Measurements from ENCODE around the gene SPOPL. TPM values are rescaled to one million over a fixed set of nuclear protein-coding genes. Genes with fewer than 3 reads are reported as not detected.

Gene SPOPL
- total RNA-seq, 1 experiment from 2014 or later: 31.6 TPM

DNA sequence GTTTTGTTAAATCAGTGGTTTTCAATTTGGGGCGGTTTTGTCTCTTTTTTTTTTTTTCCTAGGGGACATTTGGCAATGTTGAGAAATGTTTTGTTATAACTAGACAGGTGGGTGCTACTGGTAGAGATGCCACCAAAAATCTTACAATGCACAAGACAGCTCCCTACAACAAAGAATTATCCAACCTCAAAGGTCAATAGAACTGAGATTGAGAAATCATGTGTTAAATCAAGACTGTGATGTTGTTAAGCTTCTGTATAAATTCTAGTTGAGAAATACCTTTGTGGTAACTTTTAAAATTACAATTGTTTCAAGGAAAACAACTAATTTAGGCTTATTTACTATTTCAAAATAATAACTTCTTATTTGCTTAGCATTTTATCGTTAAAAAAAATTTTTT, 9.4 kb upstream of the SPOPL start:
- POLR2A ChIA-PET: no interaction called here
- Mint-ChIP-seq H3K36me3 (ENCODE audit: insufficient read depth, unreplicated experiment) (peaks cover 14% of the 10 kb centered on the region), H3K4me3 (ENCODE audit: unreplicated experiment) (no peak overlapping the region), H3K4me1 (ENCODE audit: low read depth, unreplicated experiment) (peaks cover 39% of the 10 kb centered on the region), H3K27ac (ENCODE audit: unreplicated experiment) (no peak overlapping the region), H3K27me3 (ENCODE audit: insufficient read depth, unreplicated experiment) (no peaks in the 10 kb centered on the region), H3K9me3 (ENCODE audit: unreplicated experiment) (no peaks in the 10 kb centered on the region)
- Histone ChIP-seq H3K36me3 (ENCODE audit: control insufficient read depth, insufficient read depth, low read length) (no peaks in the 10 kb centered on the region), H3K27me3 (replicated peaks; ENCODE audit: control insufficient read depth, insufficient read depth, low read length) (no peaks in the 10 kb centered on the region), H3K9me3 (no peaks in the 10 kb centered on the region), H3K4me1 (peaks cover 70% of the 10 kb centered on the region), H3K4me3 (ENCODE audit: low read depth, low read length) (no peak overlapping the region)
- no peak for DNase-seq
- intact Hi-C loops (cut with micrococcal nuclease; ENCODE audit: unreplicated experiment): loop anchor here (5.0 to 10.0 kb wide), 3 partner anchors 70 to 577 kb away; no protein-coding TSS in a partner anchor
- no peak for TF ChIP-seq CTCF (IDR thresholded peaks at IDR 0.05; ENCODE audit: insufficient read depth in 1 of 2, low read depth in 1 of 2, low read length in 1 of 2, severe bottlenecking in 1 of 2, unreplicated experiment in 1 of 2)
- CTCF ChIA-PET: interaction anchor here (0.9 kb wide), 1 partner anchor 9 kb away, joined by 4 read pairs; no protein-coding TSS in a partner anchor
- no TSS peak for BruUV-seq (replicated peaks)

DNA sequence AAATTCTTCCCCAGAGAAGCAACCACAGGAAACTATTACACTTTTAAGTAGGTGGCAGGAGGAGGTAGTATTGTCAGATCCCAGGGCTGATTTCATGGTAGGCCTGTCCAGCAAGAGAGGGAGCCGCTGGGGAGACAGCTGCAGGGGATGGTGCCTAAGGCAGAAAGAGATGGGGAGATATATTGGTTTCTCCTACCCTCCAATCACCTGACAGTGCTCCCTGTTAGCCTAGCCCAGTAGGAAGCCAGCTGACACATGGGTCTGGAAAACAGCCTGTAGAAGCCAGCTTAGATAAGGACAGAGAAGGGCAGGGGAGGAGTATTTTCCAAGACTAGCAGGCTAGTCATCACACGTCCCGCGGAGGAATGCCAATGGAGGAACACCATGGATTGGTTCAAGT, 8.2 kb upstream of the SPOPL start:
- Histone ChIP-seq H3K9me3 (no peaks in the 10 kb centered on the region), H3K27me3 (replicated peaks; ENCODE audit: control insufficient read depth, insufficient read depth, low read length) (no peaks in the 10 kb centered on the region), H3K4me3 (ENCODE audit: low read depth, low read length) (no peak overlapping the region), H3K36me3 (ENCODE audit: control insufficient read depth, insufficient read depth, low read length) (no peaks in the 10 kb centered on the region), H3K4me1 (peaks cover 70% of the 10 kb centered on the region)
- peak in 1 of 2 experiments; percentile 74 for DNase-seq
- intact Hi-C loops (cut with micrococcal nuclease; ENCODE audit: unreplicated experiment): loop anchor here (5.0 to 10.0 kb wide), 3 partner anchors 71 to 579 kb away; no protein-coding TSS in a partner anchor
- H3K36me3 Mint-ChIP-seq (ENCODE audit: insufficient read depth, unreplicated experiment): peaks cover 14% of the 10 kb centered on the region
- peak overlapping the region; percentile 76 for H3K27ac Mint-ChIP-seq (ENCODE audit: unreplicated experiment)
- POLR2A ChIA-PET: no interaction called here
- H3K4me3 Mint-ChIP-seq (ENCODE audit: unreplicated experiment): no peak overlapping the region
- no peaks in the 10 kb centered on the region for H3K27me3 Mint-ChIP-seq (ENCODE audit: insufficient read depth, unreplicated experiment)
- no peak for TF ChIP-seq CTCF (IDR thresholded peaks at IDR 0.05; ENCODE audit: insufficient read depth in 1 of 2, low read depth in 1 of 2, low read length in 1 of 2, severe bottlenecking in 1 of 2, unreplicated experiment in 1 of 2)
- peaks cover 39% of the 10 kb centered on the region for H3K4me1 Mint-ChIP-seq (ENCODE audit: low read depth, unreplicated experiment)
- CTCF ChIA-PET: no interaction called here
- H3K9me3 Mint-ChIP-seq (ENCODE audit: unreplicated experiment): no peaks in the 10 kb centered on the region
- no TSS peak for BruUV-seq (replicated peaks)

GRCh38 chr2:138494265-138494966, 7.2 kb upstream of the SPOPL start:
- H3K4me3 ChIP-seq (ENCODE audit: low read depth, low read length): no peak overlapping the region

More at GRCh38 chr2:138494265-138494966, 7.2 kb upstream of the SPOPL start:
- Histone ChIP-seq H3K4me1 (peaks cover 70% of the 10 kb centered on the region), H3K9me3 (no peaks in the 10 kb centered on the region), H3K36me3 (ENCODE audit: control insufficient read depth, insufficient read depth, low read length) (no peaks in the 10 kb centered on the region), H3K27me3 (replicated peaks; ENCODE audit: control insufficient read depth, insufficient read depth, low read length) (no peaks in the 10 kb centered on the region)
- Mint-ChIP-seq H3K4me3 (ENCODE audit: unreplicated experiment) (peak overlapping the region; percentile 13), H3K27me3 (ENCODE audit: insufficient read depth, unreplicated experiment) (no peaks in the 10 kb centered on the region), H3K36me3 (ENCODE audit: insufficient read depth, unreplicated experiment) (peaks cover 14% of the 10 kb centered on the region), H3K4me1 (ENCODE audit: low read depth, unreplicated experiment) (peaks cover 39% of the 10 kb centered on the region), H3K9me3 (ENCODE audit: unreplicated experiment) (no peaks in the 10 kb centered on the region), H3K27ac (ENCODE audit: unreplicated experiment) (peak overlapping the region; percentile 36)
- TF ChIP-seq CTCF (IDR thresholded peaks at IDR 0.05; ENCODE audit: insufficient read depth in 1 of 2, low read depth in 1 of 2, low read length in 1 of 2, severe bottlenecking in 1 of 2, unreplicated experiment in 1 of 2): no peak
- ChIA-PET CTCF (interaction anchor here (1.2 kb wide), 1 partner anchor 293 kb away, joined by 4 read pairs; no protein-coding TSS in a partner anchor), POLR2A (no interaction called here)
- DNase-seq: peak; percentile 77 to 84
- intact Hi-C loops (cut with micrococcal nuclease; ENCODE audit: unreplicated experiment): loop anchor here (2.0 to 10.0 kb wide), 5 partner anchors 72 to 580 kb away; no protein-coding TSS in a partner anchor
- BruUV-seq (replicated peaks): no TSS peak

Measured in Caco-2 (cell line).